ENCODE measurements around the gene SLC25A51.
A peak's percentile ranks its signal among the peaks of the same experiment; 100 is the strongest.
"Not testable (repeated sequence)": the region's sequence is repeated elsewhere in the genome, so short reads cannot be mapped to it uniquely, and the experiment has no call there.

The SLC25A51 gene

GRCh38 chr9:37902796-37903646 is 906 bp downstream of the SLC25A51 start:
- DNase-seq = peak; percentile 38

DNA sequence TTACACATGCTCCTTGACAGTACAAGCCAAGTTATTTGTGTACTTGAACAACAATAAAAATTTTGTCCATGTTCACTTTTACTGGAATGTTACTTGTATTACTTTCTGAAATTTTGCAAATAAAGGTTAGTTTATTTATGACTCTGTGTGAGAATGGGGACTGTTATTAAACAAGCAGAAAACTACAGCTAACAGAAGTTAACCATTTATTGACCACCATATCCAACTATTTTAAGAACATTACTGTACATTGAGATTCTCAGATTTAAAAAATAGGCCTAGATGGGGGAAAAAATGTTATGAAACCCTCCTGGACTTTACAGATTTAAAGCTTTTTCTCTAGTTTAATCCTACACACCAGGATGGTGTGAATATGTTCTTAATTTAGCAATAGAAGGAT is 1.8 kb downstream of the SLC25A51 start:
- no peak for DNase-seq

DNA sequence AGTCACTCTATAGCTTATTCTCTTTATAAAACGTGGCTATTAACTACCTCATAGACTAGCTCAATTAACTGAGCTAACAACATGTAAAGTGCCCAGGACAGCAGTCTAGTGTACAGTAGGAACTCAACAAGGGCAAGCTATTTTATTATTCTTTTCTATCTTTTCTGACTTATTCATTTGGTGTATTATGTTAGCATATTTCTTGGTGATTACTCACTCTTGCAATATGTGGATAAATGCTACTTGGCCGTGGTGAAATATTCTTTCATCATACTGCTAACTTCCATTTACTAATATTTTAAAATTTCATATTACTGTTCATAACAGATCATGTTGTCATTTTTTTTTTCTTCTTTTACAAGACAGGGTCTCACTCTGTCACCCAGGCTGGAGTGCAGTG is 4.9 kb downstream of the SLC25A51 start:
- no peak for DNase-seq

DNA sequence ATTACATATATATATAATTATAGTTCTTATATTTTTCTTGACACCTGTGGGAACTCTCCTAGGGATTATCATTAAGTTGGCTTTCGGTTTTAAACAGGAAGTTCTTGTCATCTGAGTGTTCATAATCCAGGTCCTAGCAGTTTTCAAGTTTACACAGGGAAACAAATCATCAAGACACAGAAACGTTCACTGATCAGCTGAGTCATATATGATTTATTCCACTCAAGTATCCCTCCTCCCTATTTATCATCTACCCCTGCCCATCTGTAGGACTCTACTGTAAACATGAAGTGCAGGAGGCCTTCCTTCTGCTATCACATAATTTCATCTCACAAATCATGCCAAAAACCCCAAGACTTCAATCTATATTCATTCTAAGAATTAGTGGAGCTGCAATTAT is 6.3 kb downstream of the SLC25A51 start:
- no peak for DNase-seq

GRCh38 chr9:37892063-37892462 is 11.9 kb downstream of the SLC25A51 start:
- no peak for DNase-seq

DNA sequence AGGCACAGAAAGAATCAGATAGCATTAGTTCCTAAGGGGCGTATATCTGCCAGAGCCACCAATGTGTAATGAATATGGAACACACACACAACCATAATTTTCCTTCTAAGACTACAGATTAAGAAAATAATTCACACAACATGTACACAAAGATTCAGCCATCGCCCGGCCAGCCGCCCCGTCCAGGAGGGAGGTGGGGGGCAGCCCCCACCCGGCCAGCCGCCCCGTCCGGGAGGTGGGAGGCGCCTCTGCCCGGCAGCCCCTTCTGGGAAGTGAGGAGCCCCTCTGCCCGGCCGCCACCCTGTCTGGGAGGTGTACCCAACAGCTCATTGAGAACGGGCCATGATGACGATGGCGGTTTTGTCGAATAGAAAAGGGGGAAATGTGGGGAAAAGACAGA is 12.9 kb downstream of the SLC25A51 start:
- DNase-seq = not testable (repeated sequence)

DNA sequence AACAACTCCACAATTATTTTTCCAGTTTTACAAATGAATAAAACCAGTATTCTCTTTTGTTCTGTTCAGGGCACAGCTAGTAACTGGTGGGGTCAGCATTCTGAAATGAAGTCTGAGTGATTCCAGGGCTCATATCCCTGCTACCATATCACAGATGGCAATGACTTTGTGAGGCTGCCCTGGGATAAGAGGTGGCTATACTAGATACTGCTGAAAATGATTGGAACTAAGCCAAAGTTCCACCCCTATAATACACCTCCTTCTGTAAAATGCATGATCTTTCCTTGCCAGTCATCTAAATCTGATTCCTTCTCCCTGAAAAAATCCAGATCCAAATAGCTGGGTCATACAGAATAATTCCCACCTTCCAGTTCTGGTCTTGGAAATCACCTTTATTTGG is 14.4 kb downstream of the SLC25A51 start:
- DNase-seq = peak; percentile 57

- DNase-seq = not testable (repeated sequence)
These were observed 15.8 kb downstream of the SLC25A51 start for GRCh38 chr9:37887977-37888583.

- no peak for DNase-seq
These were observed 22.9 kb downstream of the SLC25A51 start for GRCh38 chr9:37880916-37881479.

GRCh38 chr9:37876376-37876775 is 27.6 kb downstream of the SLC25A51 start:
- DNase-seq = no peak

DNA sequence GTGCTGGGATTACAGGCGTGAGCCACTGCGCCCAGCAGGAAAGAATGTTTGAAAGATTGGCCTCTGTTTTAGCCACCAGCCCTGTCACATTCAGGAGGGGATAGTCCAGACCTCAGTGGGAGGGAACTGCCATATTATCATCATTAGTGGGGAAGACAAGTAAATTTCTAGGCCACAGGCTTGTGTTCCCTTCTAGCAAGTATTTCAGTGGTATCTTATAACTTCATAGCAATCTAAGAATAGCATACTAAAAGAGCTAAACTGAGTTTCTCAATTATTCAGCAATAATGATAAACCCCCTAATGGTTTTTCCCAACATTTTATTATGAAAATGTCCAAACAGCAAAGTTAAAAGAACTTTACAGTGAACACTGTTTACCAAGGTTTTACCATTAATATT is 30.0 kb downstream of the SLC25A51 start:
- DNase-seq = no peak

GRCh38 chr9:37870799-37871176 is 33.1 kb downstream of the SLC25A51 start:
- DNase-seq = no peak

DNA sequence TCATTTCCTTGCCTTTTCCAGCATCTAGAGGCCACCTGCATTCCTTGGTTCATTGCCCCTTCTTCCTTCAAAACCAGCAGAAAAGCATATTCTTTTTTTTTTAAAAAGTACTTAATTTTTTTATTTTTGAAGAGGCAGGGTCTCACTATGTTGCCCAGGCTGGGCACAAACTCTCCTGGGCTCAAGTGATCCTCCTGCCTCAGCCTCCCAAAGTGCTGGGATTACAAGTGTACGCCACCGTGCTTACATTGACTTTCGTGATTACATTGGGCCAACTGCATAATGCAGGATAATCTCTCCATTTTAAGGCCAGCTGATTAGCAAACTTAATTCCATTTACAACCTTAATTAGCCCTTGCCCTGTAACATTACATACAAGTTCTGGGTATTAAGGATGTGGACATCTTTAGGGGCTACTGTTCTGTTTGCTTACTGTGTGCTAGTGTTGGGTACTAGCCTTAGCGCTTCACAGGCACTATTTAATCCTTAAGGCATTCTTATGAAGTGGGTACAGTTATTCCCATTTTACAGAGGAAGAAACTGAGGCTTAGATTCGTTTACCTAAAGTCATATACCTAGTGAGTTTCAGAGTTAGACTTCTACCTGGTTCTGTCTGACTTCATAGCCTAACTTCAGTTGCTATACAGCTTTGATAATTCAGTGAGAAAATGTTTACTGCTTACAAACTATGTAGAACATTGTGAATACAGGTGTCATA is 33.7 kb downstream of the SLC25A51 start:
- no peak for DNase-seq

- no peak for DNase-seq
These were observed 41.4 kb downstream of the SLC25A51 start for GRCh38 chr9:37862530-37862929.

DNA sequence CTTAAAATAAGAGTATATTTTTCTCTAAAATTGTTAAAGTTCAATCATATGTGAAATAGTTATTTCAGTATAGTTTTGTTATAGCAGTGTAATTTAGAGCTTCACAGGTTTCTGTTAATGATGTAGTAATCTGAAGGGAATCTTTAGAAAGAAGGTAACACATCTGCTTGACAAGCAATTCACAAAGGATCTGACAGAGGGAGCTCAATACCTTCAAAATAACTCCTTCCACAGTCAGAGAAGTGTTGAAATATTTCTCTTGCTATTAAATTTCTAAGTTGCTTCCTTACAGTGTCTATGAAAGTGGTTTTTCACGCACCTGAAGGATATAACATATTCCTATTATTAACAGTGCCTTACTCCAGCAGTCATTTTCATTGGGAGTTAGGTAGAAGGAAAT is 44.9 kb downstream of the SLC25A51 start:
- DNase-seq = peak; percentile 27

DNA sequence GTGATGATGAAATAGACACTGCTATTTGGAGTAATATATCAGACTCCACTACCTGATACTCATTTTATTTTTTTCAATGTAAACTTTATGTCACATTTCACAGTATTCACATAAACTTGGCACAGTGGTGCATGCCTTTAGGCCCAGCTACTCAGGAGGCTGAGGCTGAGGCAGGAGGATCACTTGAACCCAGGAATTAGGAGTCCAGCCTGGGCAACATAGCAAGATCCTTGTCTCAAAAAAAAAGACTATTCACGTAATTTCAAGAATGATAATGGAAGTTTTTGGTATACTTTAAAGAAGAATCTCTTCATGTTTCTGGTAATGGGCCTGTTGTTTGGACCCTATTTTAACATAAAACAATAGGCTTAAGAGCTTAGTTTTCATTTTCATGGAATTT is 47.4 kb downstream of the SLC25A51 start:
- no peak for DNase-seq

GRCh38 chr9:37852222-37852621 is 51.7 kb downstream of the SLC25A51 start:
- DNase-seq = no peak

DNA sequence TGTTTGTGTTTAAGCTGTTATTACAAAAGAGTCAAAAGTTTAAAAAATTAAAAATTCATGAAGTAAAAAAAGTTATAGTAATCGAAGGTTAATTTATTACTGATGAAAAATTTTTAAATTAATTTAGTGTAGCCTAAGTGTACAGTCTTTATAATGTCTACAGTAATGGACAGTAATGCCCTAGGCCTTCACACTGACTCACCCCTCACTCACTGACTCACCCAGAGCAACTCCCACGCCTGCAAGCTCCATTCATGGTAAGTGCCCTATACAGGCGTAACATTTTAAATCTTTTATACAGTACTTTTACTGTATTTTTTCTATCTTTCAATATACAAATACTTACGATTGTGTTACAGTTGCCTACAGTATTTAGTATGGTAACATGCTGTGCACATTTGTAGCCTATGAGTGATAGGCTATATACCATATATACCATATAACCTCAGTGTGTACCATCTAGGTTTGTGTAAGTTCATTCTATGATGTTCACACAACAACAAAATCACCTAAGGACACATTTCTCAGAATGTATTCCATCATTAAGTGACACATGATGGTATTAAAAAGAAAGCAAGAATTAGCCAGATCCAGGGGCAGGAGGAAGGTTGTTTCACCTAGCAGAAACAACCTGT is 63.2 kb downstream of the SLC25A51 start:
- peak; percentile 57 for DNase-seq

- peak; percentile 85 for DNase-seq
These were observed 64.1 kb downstream of the SLC25A51 start for GRCh38 chr9:37839496-37840461.
